ENCODE measurements around the gene PCAT7. TPM values are rescaled to one million over a fixed set of nuclear protein-coding genes. Genes with fewer than 3 reads are reported as not detected.
"Not testable (repeated sequence)": the region's sequence is repeated elsewhere in the genome, so short reads cannot be mapped to it uniquely, and the experiment has no call there.

Gene PCAT7
- total RNA-seq, 2 donors from 2014 or later: not detected

DNA sequence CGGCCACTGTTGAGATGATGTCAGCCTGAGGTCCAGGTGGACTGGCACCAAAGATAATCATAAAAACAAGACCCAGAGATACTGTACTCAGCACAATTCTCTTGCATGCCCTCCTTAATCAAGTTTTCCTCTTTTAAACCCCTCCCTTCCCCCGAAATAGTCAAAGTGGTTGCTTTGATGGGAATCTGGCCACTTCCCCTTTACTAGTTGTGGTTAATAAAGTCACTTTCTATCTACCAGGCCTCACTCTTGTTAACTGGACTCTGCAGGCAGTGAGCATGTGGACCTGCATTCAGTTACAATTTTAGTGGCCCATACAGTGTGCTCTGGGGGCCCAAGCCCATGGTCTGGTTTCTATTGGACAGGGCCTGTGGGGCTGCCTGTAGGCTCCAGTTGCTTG, 21.2 kb downstream of the PCAT7 start:
- ATAC-seq (no peak), DNase-seq (ENCODE audit: low spot score) (no peak)
- Mint-ChIP-seq H3K36me3 (no peaks in the 10 kb centered on the region), H3K4me3 (no peak overlapping the region), H3K27ac (no peak overlapping the region), H3K27me3 (peaks cover 28 to 54% of the 10 kb centered on the region in 2 donors), H3K4me1 (ENCODE audit: low read depth in 2 of 2) (no peaks in the 10 kb centered on the region), H3K9me3 (no peaks in the 10 kb centered on the region)

DNA sequence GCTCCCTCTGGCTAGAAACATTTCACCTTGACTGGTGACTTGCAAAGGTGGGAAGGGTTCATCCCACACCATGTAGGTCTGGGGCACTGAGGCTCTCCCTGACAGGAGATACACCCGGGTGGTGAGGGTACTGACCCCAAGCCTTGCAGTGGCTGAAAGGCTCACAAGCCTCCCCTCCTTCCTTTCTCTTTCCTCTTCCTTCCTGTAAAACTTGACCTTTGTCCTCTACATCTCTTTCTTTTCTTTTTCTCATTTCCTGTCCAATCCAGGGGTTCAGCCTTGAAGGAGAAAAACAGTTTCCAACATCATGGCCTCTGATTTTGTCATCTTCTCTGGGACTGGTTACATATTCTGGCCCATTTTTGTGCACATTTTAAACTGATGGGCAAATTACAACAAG, 22.2 kb downstream of the PCAT7 start:
- H3K27ac Mint-ChIP-seq: no peak overlapping the region

DNA sequence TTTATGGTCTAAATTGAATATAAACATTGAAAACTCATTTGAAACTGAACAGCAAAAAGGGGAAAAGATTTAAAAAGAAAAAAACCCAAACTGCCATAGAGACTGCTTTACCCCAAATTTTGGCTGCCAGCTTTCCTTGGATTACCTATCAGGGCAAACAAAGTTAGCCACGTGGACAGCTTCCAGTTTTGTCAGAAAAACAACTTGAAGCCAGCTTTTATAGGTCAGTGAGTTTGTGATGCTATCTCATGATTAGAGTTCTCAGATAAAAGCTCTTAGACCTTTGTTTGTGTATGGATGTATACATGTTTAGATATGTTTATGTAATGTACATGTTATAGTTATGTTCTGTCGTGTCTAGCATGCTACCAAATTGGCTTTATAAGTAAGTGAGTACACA, 22.7 kb downstream of the PCAT7 start:
- Mint-ChIP-seq H3K36me3 (no peaks in the 10 kb centered on the region), H3K4me3 (no peak overlapping the region), H3K9me3 (no peaks in the 10 kb centered on the region), H3K4me1 (ENCODE audit: low read depth in 2 of 2) (no peaks in the 10 kb centered on the region), H3K27ac (no peak overlapping the region), H3K27me3 (peaks cover 19 to 43% of the 10 kb centered on the region in 2 donors)
- ATAC-seq (no peak), DNase-seq (ENCODE audit: low spot score) (no peak)

More for the DNA sequence above, 22.2 kb downstream of the PCAT7 start:
- Mint-ChIP-seq H3K36me3 (no peaks in the 10 kb centered on the region), H3K4me1 (ENCODE audit: low read depth in 2 of 2) (no peaks in the 10 kb centered on the region), H3K9me3 (no peaks in the 10 kb centered on the region), H3K27me3 (peaks cover 24 to 49% of the 10 kb centered on the region in 2 donors), H3K4me3 (no peak overlapping the region)
- ATAC-seq (no peak), DNase-seq (ENCODE audit: low spot score) (no peak)

DNA sequence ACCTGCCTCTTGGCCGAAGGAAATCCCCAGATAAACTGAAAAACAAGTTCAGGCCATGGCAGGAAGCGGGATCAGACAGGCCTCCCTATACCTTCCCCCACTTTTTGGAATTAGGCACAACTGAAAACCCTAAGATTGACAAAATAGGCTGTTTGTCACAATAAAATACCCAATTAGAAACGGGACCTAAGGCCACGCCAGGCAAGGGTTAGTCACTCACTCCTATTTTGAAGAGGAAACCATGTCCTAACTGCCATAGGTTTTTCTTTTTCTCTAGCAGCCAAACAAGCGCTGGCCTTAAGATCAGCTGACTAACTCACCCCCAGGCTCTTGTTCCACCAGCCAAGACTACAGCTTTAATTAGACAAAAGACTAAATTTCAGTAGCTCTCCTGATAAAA, 26.8 kb downstream of the PCAT7 start:
- Mint-ChIP-seq H3K27me3 (peaks cover 8% of the 10 kb centered on the region in 2 donors), H3K27ac (no peak overlapping the region), H3K9me3 (no peaks in the 10 kb centered on the region), H3K36me3 (no peaks in the 10 kb centered on the region), H3K4me1 (ENCODE audit: low read depth in 2 of 2) (no peaks in the 10 kb centered on the region), H3K4me3 (no peak overlapping the region)
- ATAC-seq (no peak), DNase-seq (ENCODE audit: low spot score) (no peak)

DNA sequence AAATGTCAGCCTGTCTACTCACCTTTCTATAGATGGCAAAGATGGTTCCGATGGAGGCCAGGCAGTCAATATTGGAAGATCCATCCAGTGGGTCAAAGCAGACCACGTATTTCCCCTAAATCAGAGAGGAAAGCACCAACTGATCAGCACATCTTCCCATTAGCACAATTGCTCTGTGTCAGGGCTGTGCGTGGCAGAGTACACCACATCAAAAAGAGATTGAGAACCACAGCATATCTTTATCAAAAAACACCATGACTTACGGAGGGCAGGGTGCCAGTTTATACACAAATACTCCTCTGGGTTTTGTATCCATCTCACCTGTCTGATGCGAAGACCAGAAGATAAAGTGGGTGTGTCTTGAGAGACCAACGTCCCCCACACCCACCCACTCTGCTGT, 29.7 kb downstream of the PCAT7 start:
- H3K9me3 Mint-ChIP-seq: no peaks in the 10 kb centered on the region
- ATAC-seq (no peak), DNase-seq (ENCODE audit: low spot score) (no peak)
- H3K4me3 Mint-ChIP-seq: no peak overlapping the region
- peaks cover 8 to 11% of the 10 kb centered on the region in 2 donors for H3K27me3 Mint-ChIP-seq
- no peak overlapping the region for H3K27ac Mint-ChIP-seq
- no peaks in the 10 kb centered on the region for H3K36me3 Mint-ChIP-seq
- H3K4me1 Mint-ChIP-seq (ENCODE audit: low read depth in 2 of 2): no peaks in the 10 kb centered on the region

DNA sequence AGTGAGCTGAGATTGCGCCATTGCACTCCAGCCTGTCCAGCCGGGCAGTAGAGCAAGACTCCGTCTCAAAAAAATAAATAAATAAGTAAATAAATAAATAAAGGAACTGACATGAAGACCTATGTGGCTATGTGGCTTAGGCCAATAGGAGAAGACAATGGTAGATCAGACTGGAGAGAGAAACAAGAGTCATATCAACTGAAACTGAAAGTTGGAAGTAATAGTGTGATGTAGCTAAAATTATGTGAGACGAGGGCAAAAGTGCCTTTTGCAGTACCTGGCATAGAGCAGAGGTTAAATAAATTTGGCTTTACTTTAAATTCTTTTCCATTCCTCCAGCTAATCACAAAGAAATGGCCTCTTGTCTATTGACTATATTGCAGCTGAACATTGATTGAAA, 31.4 kb downstream of the PCAT7 start:
- no peaks in the 10 kb centered on the region for H3K36me3 Mint-ChIP-seq
- no peak overlapping the region for H3K4me3 Mint-ChIP-seq
- ATAC-seq (no peak), DNase-seq (ENCODE audit: low spot score) (no peak)
- no peak overlapping the region for H3K27ac Mint-ChIP-seq
- peaks cover 8 to 11% of the 10 kb centered on the region in 2 donors for H3K27me3 Mint-ChIP-seq
- no peaks in the 10 kb centered on the region for H3K4me1 Mint-ChIP-seq (ENCODE audit: low read depth in 2 of 2)
- H3K9me3 Mint-ChIP-seq: no peaks in the 10 kb centered on the region

DNA sequence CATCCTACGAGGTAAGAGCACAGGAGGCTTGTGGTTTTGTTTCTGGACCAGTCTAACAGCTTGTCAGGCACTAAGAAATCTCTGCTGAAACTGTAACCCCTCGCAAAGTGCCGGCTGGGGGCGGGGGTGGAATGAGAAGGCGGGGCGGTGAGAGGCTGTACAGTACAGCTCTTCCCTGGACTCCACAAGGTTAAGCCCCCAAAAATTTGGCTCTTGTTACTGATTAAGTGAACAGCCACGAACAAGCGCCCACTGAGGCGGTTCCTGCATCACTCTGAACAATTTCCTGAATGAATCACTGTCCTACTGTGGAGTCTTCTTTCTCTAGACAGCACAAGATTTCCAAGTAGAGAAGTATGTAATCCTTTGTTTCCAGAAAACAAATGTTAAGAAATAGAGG, 31.9 kb downstream of the PCAT7 start:
- no peaks in the 10 kb centered on the region for H3K36me3 Mint-ChIP-seq
- H3K4me3 Mint-ChIP-seq: no peak overlapping the region
- no peak for DNase-seq (ENCODE audit: low spot score)
- no peak for ATAC-seq
- H3K27me3 Mint-ChIP-seq: peaks cover 8 to 11% of the 10 kb centered on the region in 2 donors
- no peaks in the 10 kb centered on the region for H3K9me3 Mint-ChIP-seq
- no peak overlapping the region for H3K27ac Mint-ChIP-seq
- H3K4me1 Mint-ChIP-seq (ENCODE audit: low read depth in 2 of 2): no peaks in the 10 kb centered on the region

DNA sequence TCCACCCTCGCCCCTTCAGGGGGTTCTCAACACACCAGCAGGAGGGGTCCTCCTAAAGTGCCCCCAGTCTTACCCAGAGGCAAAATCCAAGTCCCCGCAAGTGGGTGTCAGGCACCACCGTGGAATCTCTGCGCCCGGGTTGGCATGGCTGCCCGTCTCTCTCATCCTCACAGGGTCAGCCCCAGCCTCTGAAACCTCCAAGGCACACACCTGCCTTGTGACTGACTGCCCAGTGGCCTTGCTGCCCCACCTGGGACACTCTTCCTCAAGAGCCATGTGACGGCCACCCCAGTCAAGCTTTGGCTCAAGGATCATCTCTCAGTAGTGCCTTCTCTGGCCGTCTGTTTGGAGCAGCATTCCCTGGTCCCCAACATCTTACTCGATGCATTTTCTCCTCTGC, 33.8 kb downstream of the PCAT7 start:
- peaks cover 8 to 16% of the 10 kb centered on the region in 2 donors for H3K27me3 Mint-ChIP-seq
- no peaks in the 10 kb centered on the region for H3K4me1 Mint-ChIP-seq (ENCODE audit: low read depth in 2 of 2)
- H3K9me3 Mint-ChIP-seq: no peaks in the 10 kb centered on the region
- ATAC-seq (no peak), DNase-seq (ENCODE audit: low spot score) (no peak)
- no peak overlapping the region for H3K27ac Mint-ChIP-seq
- H3K4me3 Mint-ChIP-seq: no peak overlapping the region
- no peaks in the 10 kb centered on the region for H3K36me3 Mint-ChIP-seq

DNA sequence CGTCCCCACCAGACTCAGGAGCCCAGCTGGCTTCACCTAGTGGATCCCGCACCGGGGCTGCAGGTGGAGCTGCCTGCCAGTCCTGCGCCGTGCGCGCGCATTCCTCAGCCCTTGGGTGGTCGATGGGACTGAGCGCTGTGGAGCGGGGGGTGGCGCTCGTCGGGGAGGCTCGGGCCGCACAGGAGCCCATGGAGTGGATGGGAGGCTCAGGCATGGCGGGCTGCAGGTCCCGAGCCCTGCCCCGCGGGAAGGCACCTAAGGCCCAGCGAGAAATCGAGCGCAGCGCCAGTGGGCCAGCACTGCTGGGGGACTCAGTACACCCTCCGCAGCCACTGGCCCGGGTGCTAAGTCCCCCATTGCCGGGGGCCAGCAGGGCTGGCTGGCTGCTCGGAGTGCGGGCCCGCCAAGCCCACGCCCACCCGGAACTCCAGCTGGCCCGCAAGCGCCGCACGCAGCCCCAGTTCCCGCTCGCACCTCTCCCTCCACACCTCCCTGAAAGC, 36.2 kb downstream of the PCAT7 start:
- H3K4me1 Mint-ChIP-seq (ENCODE audit: low read depth in 2 of 2); ATAC-seq; DNase-seq (ENCODE audit: low spot score); H3K36me3 Mint-ChIP-seq; H3K27ac Mint-ChIP-seq; H3K4me3 Mint-ChIP-seq; H3K9me3 Mint-ChIP-seq: not testable (repeated sequence)
- peaks cover 8 to 14% of the 10 kb centered on the region in 2 donors for H3K27me3 Mint-ChIP-seq

DNA sequence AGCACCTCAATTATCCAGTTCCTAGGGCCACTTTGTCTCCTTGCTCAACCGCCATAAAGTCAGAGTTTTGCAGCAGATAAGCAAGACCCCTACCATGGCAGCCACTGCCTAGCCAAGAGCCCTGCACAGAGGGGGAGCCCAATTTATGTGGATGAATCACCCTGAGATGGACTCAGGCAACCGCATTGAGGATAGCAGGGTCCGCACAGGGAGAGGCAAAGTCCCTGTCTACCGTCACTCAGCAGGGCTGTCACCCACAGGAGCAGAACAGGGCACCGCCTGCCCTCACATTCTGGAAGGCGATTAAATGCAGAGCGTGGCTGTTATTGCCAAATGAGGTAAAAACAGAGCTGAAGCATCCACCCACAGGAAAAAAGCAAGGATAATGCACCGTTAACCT, 37.0 kb downstream of the PCAT7 start:
- Mint-ChIP-seq H3K4me3 (no peak overlapping the region), H3K27me3 (peaks cover 8 to 14% of the 10 kb centered on the region in 2 donors), H3K36me3 (no peaks in the 10 kb centered on the region), H3K9me3 (no peaks in the 10 kb centered on the region), H3K27ac (no peak overlapping the region), H3K4me1 (ENCODE audit: low read depth in 2 of 2) (no peaks in the 10 kb centered on the region)
- ATAC-seq (peak in 1 of 2 donors; percentile 31), DNase-seq (ENCODE audit: low spot score) (no peak)

DNA sequence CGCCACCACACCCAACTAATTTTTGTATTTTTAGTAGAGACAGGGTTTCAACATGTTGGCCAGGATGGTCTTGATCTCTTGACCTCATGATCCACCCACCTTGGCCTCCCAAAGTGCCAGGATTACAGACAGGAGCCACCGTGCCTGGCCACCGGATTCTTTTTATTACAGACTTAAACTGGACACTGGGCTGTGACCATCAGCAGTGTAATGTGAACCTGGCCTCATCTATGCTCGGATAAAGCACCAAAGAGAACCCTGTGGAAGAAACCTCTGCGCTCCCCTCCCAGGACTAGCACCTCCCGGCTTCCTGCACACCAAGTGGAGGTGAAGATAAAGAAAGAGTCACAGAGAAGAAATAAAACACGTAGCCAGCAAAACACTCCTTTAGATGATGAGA, 37.8 kb downstream of the PCAT7 start:
- not testable (repeated sequence) for DNase-seq (ENCODE audit: low spot score); H3K4me3 Mint-ChIP-seq; H3K36me3 Mint-ChIP-seq; H3K4me1 Mint-ChIP-seq (ENCODE audit: low read depth in 2 of 2); ATAC-seq; H3K27ac Mint-ChIP-seq; H3K9me3 Mint-ChIP-seq
- H3K27me3 Mint-ChIP-seq: peaks cover 8 to 14% of the 10 kb centered on the region in 2 donors

DNA sequence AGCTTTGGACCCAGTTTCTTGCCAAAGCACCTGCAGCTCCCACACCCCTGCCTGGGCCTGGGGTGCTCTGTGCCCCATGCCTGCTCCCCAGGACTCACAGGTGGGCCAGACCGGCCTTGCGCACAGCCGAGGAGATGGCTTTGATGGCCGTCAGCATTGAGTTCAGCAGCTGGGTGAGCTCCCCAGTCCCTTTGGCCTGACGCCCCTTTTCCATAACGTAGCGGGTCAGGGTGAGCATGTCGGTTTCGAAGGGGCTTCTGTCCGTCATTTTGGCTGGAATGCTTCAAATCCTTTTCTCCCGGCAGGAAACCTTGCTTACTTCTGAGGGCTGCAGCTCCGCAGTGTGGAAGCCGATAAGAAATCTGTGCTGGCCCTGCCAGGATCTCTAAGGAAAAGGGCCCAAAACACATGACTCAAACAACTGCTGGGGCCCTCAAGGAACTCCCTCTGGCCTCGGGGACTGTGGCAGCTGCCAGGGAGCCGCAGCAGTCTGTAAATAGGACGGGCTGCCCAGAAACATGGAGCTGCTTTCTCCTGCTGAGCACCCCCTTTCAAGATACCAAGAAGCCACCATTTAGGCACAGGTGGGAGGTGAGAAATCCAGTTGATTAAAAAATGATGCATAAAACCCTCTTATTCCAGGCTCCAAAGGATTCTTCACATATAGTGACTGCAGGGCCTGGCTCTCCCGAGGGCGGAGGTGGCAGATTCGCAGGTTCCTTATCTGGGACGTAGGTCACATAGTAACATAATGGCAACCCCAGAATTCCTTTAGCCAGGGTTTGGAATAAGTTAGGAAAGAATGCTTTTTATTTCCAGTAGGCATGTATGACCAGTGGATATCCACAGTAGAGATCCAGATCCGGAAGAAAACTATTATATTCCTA, 38.8 kb downstream of the PCAT7 start, which contains the start of gene FBP2:
Gene FBP2, minus strand, starts transcription at position 366 of the 887 bp plus-strand sequence. Its CDS starts 98 bp downstream, at position 268.
- Mint-ChIP-seq H3K4me1 (ENCODE audit: low read depth in 2 of 2) (no peaks in the 10 kb centered on the region), H3K36me3 (no peaks in the 10 kb centered on the region), H3K27me3 (peaks cover 7 to 13% of the 10 kb centered on the region in 2 donors), H3K9me3 (no peaks in the 10 kb centered on the region), H3K27ac (no peak within 1 kb of the TSS), H3K4me3 (no peak within 1 kb of the TSS)
- DNase-seq (ENCODE audit: low spot score) (no peak), ATAC-seq (no peak)

DNA sequence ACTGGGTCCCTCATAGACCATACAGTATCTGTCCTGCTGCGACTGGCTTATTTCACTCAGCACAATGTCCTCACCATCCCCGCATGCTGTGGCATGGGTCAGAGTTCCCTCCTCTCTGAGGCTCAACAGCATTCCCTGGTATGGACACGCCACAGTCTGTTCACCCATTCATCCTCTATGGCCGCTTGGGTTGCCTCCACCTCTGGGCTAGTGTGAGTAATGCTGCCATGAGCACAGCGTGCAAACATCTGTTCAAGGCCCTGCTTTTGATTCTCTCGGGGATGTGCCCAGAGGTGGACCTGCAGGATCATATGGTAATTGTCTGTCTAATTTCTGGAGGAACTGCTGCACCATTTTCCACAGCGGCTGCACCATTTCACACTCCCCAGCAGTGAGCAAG, 44.2 kb downstream of the PCAT7 start:
- H3K36me3 Mint-ChIP-seq: no peaks in the 10 kb centered on the region
- peaks cover 5 to 6% of the 10 kb centered on the region in 2 donors for H3K4me1 Mint-ChIP-seq (ENCODE audit: low read depth in 2 of 2)
- ATAC-seq (no peak), DNase-seq (ENCODE audit: low spot score) (no peak)
- no peaks in the 10 kb centered on the region for H3K9me3 Mint-ChIP-seq
- no peak overlapping the region for H3K27ac Mint-ChIP-seq
- H3K4me3 Mint-ChIP-seq: no peak overlapping the region
- H3K27me3 Mint-ChIP-seq: peaks cover 0 to 2% of the 10 kb centered on the region in 2 donors

DNA sequence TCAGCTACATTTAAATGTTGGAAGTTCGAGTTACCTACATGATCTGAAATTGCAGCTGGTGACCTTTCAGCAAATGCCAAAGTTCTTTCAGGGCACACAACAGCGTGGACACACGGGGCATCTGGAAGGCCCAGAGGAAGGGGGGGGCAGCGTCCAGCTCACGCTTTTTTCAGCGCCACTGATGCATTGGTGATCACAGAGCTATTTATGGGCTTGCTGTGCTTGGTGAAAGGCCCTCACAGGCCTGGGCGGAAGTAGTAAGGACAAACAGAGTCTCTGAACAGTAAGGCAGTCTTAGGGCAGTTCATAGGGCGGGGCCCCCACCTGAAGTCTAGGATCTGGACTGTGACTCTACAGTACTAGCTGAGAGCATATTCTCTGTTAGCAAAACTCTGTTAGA, 45.4 kb downstream of the PCAT7 start:
- Mint-ChIP-seq H3K4me3 (no peak overlapping the region), H3K4me1 (ENCODE audit: low read depth in 2 of 2) (peaks cover 5 to 6% of the 10 kb centered on the region in 2 donors), H3K9me3 (no peaks in the 10 kb centered on the region), H3K27ac (no peak overlapping the region), H3K36me3 (no peaks in the 10 kb centered on the region), H3K27me3 (no peaks in the 10 kb centered on the region)
- ATAC-seq (peak in 1 of 2 donors; percentile 34), DNase-seq (ENCODE audit: low spot score) (no peak)
